SK-N-SH (cell line): ENCODE measurements around the gene AHDC1. TPM values are rescaled to one million over a fixed set of nuclear protein-coding genes. Genes with fewer than 3 reads are reported as not detected.
A peak's percentile ranks its signal among the peaks of the same experiment; 100 is the strongest.

Experiments
- CTCF ChIA-PET: fragments of 300-600, 350-600 bp; formaldehyde crosslinking; extraction: SDS; loops from one replicate; lab custom pipeline; 2021; lab: Yijun Ruan, JAX
- POLR2A ChIA-PET: fragments of 350-600 bp; sonication (Branson Sonifier 250); formaldehyde crosslinking; extraction: SDS; loops from one replicate; lab custom pipeline; 2020; ENCODE audit warnings: antibody characterized with exemption, inconsistent platforms; lab: Yijun Ruan, JAX
- DNase-seq: peaks from one replicate; pipeline ENCODE4 v3.0.0; 2012
- H2AFZ ChIP-seq: fragments of 200-600 bp; sonication (generic); 2 replicates; pipeline ENCODE4 v1.8.1; 2016; ENCODE audit warnings: antibody characterized with exemption, mild to moderate bottlenecking, low read depth
- H3F3A ChIP-seq: fragments of 200-600 bp; sonication (generic); replicated peaks from 2 replicates; pipeline ENCODE3; 2016; ENCODE audit warnings: antibody characterized with exemption, mild to moderate bottlenecking; ENCODE audit not compliant: insufficient read depth
- H3K27ac ChIP-seq, 2 experiments: fragments of 200-500 bp in 1 of 2; fragments of 200-600 bp in 1 of 2; sonication (Bioruptor generic) in 1 of 2; sonication (generic), shearing (Covaris generic) in 1 of 2; 2 replicates each; pipeline versions ENCODE4 v1.5.1 to v1.6.1; 2014 to 2016; ENCODE audit warnings: low read depth in 2 of 2, inconsistent platforms in 1 of 2, low read length in 1 of 2, mild to moderate bottlenecking in 1 of 2, mixed read lengths in 1 of 2
- H3K27me3 ChIP-seq: fragments of 200-600 bp; sonication (generic), shearing (Covaris generic); 2 replicates; pipeline ENCODE4 v1.6.1; 2016; ENCODE audit warnings: mixed run types; ENCODE audit not compliant: insufficient read depth
- H3K36me3 ChIP-seq, 2 experiments: fragments of 200-500 bp in 1 of 2; fragments of 200-600 bp in 1 of 2; sonication (Bioruptor generic) in 1 of 2; sonication (generic) in 1 of 2; replicated peaks in 1 of 2; 2 replicates each; pipeline versions ENCODE3 to v1.5.1; 2014 to 2016; ENCODE audit warnings: low read length in 1 of 2, mild to moderate bottlenecking in 1 of 2; ENCODE audit not compliant: insufficient read depth in 2 of 2, control insufficient read depth in 1 of 2
- H3K4me1 ChIP-seq, 2 experiments: fragments of 200-500 bp in 1 of 2; fragments of 200-600 bp in 1 of 2; sonication (Bioruptor generic) in 1 of 2; sonication (generic), shearing (Covaris generic) in 1 of 2; 2 replicates each; pipeline versions ENCODE4 v1.5.1 to v1.6.1; 2014 to 2016; ENCODE audit warnings: low read depth in 1 of 2, low read length in 1 of 2, mixed run types in 1 of 2; ENCODE audit not compliant: insufficient read depth in 2 of 2, control insufficient read depth in 1 of 2
- H3K4me2 ChIP-seq: fragments of 200-600 bp; sonication (generic), shearing (Covaris generic); 2 replicates; pipeline ENCODE4 v1.6.1; 2017; ENCODE audit warnings: mixed run types
- H3K4me3 ChIP-seq, 2 experiments: fragments of 200-500 bp in 1 of 2; fragments of 200-600 bp in 1 of 2; sonication (Bioruptor generic) in 1 of 2; sonication (generic), shearing (Covaris generic) in 1 of 2; 2 replicates each; pipeline versions ENCODE4 v1.5.1 to v1.8.1; 2014 to 2016; ENCODE audit warnings: low read depth in 2 of 2, inconsistent platforms in 1 of 2, low read length in 1 of 2, mild to moderate bottlenecking in 1 of 2, mixed read lengths in 1 of 2, moderate library complexity in 1 of 2
- H3K79me2 ChIP-seq: fragments of 200-600 bp; sonication (generic); 2 replicates; pipeline ENCODE4 v1.8.1; 2017; ENCODE audit warnings: mild to moderate bottlenecking; ENCODE audit not compliant: insufficient read depth
- H3K9ac ChIP-seq: fragments of 200-600 bp; sonication (generic); 2 replicates; pipeline ENCODE4 v1.6.1; 2017; ENCODE audit warnings: mixed run types
- H3K9me2 ChIP-seq: fragments of 200-600 bp; sonication (generic); 2 replicates; pipeline ENCODE4 v1.6.1; 2017; ENCODE audit warnings: mixed run types
- H3K9me3 ChIP-seq: fragments of 200-600 bp; sonication (generic); 2 replicates; pipeline ENCODE4 v1.6.1; 2017; ENCODE audit warnings: mixed run types, mild to moderate bottlenecking, moderate library complexity
- H4K20me1 ChIP-seq: fragments of 200-600 bp; sonication (generic); 2 replicates; pipeline ENCODE4 v1.6.1; 2017; ENCODE audit warnings: mild to moderate bottlenecking, mixed run types; ENCODE audit not compliant: insufficient read depth
- CHD2 ChIP-seq: fragments of 150-350 bp; IDR thresholded peaks from 2 replicates; pipeline ENCODE4 v1.6.1; 2018; ENCODE audit warnings: low read length; ENCODE audit not compliant: partially characterized antibody
- CTCF ChIP-seq: fragments of 200-600 bp; sonication (generic); IDR thresholded peaks from 2 replicates; pipeline ENCODE4 v1.6.1; 2017; ENCODE audit warnings: antibody characterized with exemption, mild to moderate bottlenecking, moderate library complexity
- GABPA ChIP-seq: IDR thresholded peaks from 2 replicates; pipeline ENCODE4 v1.4.0; 2012; ENCODE audit warnings: low read depth, mild to moderate bottlenecking
- JUND ChIP-seq: IDR thresholded peaks from 2 replicates; pipeline ENCODE4 v1.4.0; 2012
- REST ChIP-seq: IDR thresholded peaks from 2 replicates; pipeline ENCODE4 v1.6.1; 2012; ENCODE audit warnings: mild to moderate bottlenecking, low read depth, low read length, moderate library complexity
- RFX5 ChIP-seq: IDR thresholded peaks from 2 replicates; pipeline ENCODE4 v1.6.1; 2012; ENCODE audit warnings: mild to moderate bottlenecking, improper control_type of control experiment, low read length
- TAF1 ChIP-seq: IDR thresholded peaks from 2 replicates; pipeline ENCODE4 v1.6.1; 2012; ENCODE audit warnings: low read depth, mild to moderate bottlenecking, low read length, moderate library complexity, borderline replicate concordance
- TEAD4 ChIP-seq: IDR thresholded peaks from 2 replicates; pipeline ENCODE4 v1.4.0; 2012; ENCODE audit warnings: mild to moderate bottlenecking, borderline replicate concordance; ENCODE audit not compliant: insufficient read depth
- USF2 ChIP-seq: fragments of 150-350 bp; IDR thresholded peaks from 2 replicates; pipeline ENCODE4 v1.6.1; 2017; ENCODE audit warnings: antibody characterized with exemption, low read length, low read depth, borderline replicate concordance
- WGBS: methylation state at CpG from one replicate; pipeline ENCODE4 v1.1.6; 2017; ENCODE audit warnings: low lambda C conversion rate; 5-methylcytosine and 5-hydroxymethylcytosine counted together
- polyA plus RNA-seq, 3 experiments: library from polyadenylated mRNA; depleted of rRNA; stranded (reverse); fragments of >200 nt; gene quantifications; 2 replicates each; pipeline ENCODE4 v1.2.3, GENCODE V29; 2012

AHDC1 gene
- polyA plus RNA-seq, 1 of the 3 experiments (the other 2 are of a cell fraction): 8.5 TPM

GRCh38 chr1:27547220-27548116, 56.5 kb downstream of the AHDC1 start:
- DNase-seq: peak; percentile 56
- no peak overlapping the region for H3K27ac ChIP-seq
- TF ChIP-seq CHD2: no peak
- TF ChIP-seq TEAD4: no peak
- no peak for TF ChIP-seq TAF1
- peak; percentile 23; the same call in 1 of the 2 replicates for TF ChIP-seq CTCF
- no peak for TF ChIP-seq REST
- no peak for TF ChIP-seq USF2
- no peak for TF ChIP-seq JUND
- TF ChIP-seq GABPA: no peak
- no peak for TF ChIP-seq RFX5
- TF ChIP-seq, all 33 proteins: peak for 1
- H3K9ac ChIP-seq: no peak overlapping the region
- no peak overlapping the region for H3K4me2 ChIP-seq
- CTCF ChIA-PET: interaction anchor here (1.4 to 14.9 kb wide), 4 partner anchors 8 to 61 kb away, joined by 3 to 176 read pairs (median 5); no protein-coding TSS in a partner anchor
- H3K79me2 ChIP-seq: peaks cover 24% of the 10 kb centered on the region; the same call in 1 of the 2 replicates
- H3K27me3 ChIP-seq: no peaks in the 10 kb centered on the region
- H3K4me3 ChIP-seq: no peak overlapping the region
- WGBS: 93% methylated on average over 17 of the region's 44 CpGs
- peaks cover 0 to 54% of the 10 kb centered on the region in 2 experiments for H3K36me3 ChIP-seq
- peaks cover 9 to 14% of the 10 kb centered on the region in 2 experiments; a peak in 3 of 4 replicates for H3K4me1 ChIP-seq
- no peaks in the 10 kb centered on the region for H3K9me2 ChIP-seq
- H4K20me1 ChIP-seq: no peaks in the 10 kb centered on the region
- no peak overlapping the region for H2AFZ ChIP-seq
- H3F3A ChIP-seq: peaks cover 6% of the 10 kb centered on the region
- POLR2A ChIA-PET: interaction anchor here (0.7 kb wide), 1 partner anchor 14 kb away, joined by 4 read pairs; no protein-coding TSS in a partner anchor
- H3K9me3 ChIP-seq: no peaks in the 10 kb centered on the region
